ENCODE results near the gene ST6GALNAC3.

ST6GALNAC3 gene

DNA sequence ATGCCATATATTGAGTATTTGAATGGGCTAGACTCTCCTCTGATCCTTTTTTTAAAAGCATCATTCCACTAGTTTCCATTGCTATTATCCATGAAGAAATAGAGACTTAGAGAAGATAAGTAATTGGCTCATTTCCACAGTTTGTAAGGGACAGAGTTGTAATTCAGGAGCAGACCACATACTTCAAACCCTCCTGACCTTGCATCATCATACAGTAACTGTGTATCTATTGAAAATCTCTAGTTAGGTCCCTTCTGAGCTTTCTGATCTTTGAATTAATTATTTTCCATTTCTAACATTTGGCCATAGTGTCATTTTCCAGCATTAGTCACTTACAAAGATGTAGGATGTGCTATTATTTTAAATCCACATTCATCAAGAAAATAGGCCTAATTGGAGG lies 406.3 kb downstream of the ST6GALNAC3 start:
- TF ChIP-seq, protein P1, sequence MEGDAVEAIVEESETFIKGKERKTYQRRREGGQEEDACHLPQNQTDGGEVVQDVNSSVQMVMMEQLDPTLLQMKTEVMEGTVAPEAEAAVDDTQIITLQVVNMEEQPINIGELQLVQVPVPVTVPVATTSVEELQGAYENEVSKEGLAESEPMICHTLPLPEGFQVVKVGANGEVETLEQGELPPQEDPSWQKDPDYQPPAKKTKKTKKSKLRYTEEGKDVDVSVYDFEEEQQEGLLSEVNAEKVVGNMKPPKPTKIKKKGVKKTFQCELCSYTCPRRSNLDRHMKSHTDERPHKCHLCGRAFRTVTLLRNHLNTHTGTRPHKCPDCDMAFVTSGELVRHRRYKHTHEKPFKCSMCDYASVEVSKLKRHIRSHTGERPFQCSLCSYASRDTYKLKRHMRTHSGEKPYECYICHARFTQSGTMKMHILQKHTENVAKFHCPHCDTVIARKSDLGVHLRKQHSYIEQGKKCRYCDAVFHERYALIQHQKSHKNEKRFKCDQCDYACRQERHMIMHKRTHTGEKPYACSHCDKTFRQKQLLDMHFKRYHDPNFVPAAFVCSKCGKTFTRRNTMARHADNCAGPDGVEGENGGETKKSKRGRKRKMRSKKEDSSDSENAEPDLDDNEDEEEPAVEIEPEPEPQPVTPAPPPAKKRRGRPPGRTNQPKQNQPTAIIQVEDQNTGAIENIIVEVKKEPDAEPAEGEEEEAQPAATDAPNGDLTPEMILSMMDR (IDR thresholded peaks at IDR 0.05; ENCODE audit: borderline replicate concordance, control extremely low read depth, extremely low read depth, insufficient read depth, missing control alignments), result no peak
- in situ Hi-C loops (cut with MboI; ENCODE audit: low sequenced_read_pairs, unreplicated experiment), result no loop called here

DNA sequence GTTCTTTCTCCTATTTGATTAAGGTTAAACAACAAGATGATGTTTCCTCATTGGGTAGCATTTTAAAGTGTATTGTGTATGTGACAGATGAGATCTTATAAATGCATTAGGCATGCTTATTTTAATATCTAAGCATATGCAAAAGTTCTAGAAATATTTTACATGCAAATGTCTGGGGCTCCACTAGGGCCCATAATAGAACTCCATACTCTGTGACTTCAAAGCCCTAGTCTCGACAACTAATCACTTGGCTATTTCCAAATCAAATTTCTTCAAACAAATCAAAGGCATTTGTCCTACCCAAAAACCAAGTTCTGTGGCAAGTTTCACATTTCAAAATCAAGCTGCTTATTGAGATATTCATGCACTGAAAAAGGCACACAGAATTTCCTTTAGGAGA lies 407.1 kb downstream of the ST6GALNAC3 start:
- DNase-seq (ENCODE audit: low spot score), result no peak
- in situ Hi-C loops (cut with MboI; ENCODE audit: low sequenced_read_pairs, unreplicated experiment), result no loop called here
- TF ChIP-seq, protein P1 (IDR thresholded peaks at IDR 0.05; ENCODE audit: borderline replicate concordance, control extremely low read depth, extremely low read depth, insufficient read depth, missing control alignments), result no peak

More for the DNA sequence above, 406.3 kb downstream of the ST6GALNAC3 start:
- no peak for DNase-seq (ENCODE audit: low spot score)

DNA sequence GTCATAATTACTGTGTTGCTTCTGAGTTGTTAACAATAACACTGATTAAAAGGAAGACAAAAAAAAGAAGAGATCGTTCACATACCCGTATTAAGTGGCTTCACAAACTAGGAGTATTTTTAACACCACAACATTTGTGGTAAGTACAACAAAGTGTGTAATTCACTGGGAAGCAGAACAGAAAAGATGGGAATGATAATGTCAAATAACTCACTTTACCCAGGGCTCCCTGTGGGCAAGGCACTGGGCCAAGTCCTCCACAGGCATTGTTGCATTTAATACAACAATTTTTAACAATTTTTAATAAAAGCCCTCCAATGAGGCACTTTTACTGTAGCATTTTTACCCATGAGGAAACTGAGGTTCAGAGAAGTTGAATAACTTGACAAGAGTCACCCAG lies 407.7 kb downstream of the ST6GALNAC3 start:
- DNase-seq (ENCODE audit: low spot score), result no peak
- in situ Hi-C loops (cut with MboI; ENCODE audit: low sequenced_read_pairs, unreplicated experiment), result no loop called here
- TF ChIP-seq, protein P1 (IDR thresholded peaks at IDR 0.05; ENCODE audit: borderline replicate concordance, control extremely low read depth, extremely low read depth, insufficient read depth, missing control alignments), result no peak

DNA sequence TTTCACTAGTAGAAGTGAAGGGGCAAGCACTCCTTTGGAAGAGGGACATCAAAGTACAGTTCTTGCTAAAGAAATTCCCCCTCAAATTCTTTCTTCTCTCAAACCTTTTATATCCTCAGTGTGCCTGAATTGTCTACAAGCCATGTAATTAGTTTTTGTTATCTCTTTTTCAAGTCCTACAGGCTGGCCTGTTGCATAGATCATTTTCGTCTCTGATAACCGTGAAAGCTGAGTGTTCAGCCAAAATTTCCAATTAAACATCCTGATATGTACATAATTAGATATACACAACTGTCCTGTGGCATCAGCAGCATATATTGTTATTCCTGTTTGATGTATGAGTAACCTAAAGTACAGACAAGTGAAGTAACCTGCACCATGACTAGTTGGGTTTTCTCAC lies 417.2 kb downstream of the ST6GALNAC3 start:
- TF ChIP-seq, protein P1 (IDR thresholded peaks at IDR 0.05; ENCODE audit: borderline replicate concordance, control extremely low read depth, extremely low read depth, insufficient read depth, missing control alignments), result no peak
- in situ Hi-C loops (cut with MboI; ENCODE audit: low sequenced_read_pairs, unreplicated experiment), result no loop called here
- no peak for DNase-seq (ENCODE audit: low spot score)

DNA sequence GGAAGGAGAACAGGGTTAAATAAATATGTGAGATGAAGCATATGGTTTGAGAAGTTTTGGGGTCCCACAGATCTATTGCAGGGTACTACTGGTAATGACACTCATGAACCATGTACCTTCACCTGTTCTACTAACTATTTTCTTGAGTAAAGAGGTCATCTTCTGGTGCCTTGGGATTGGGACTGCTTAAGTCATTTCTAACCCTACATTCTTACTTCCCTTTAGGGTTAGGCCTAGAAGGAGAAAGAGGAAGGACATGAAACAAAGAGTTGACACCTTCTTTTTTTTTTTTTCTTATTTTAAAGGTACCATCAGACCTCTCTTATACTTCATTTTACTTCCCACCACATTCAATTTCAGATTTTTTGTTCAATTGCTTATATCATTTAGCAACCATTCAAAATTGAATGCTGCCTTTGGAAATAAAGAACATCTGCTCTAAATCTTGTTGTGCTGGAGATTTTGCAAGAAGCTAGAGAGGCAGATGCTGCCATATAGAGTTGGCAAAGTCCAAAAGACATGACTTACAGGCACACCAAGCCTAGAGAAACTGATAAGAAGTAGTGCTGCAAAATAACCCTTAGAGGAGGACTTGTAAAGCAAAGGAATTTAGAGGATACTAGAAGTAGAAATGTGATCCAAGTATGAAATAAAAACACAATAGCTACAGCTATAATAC lies 418.3 kb downstream of the ST6GALNAC3 start:
- TF ChIP-seq, protein P1 (IDR thresholded peaks at IDR 0.05; ENCODE audit: borderline replicate concordance, control extremely low read depth, extremely low read depth, insufficient read depth, missing control alignments), result no peak
- in situ Hi-C loops (cut with MboI; ENCODE audit: low sequenced_read_pairs, unreplicated experiment), result no loop called here
- DNase-seq (ENCODE audit: low spot score), result no peak

DNA sequence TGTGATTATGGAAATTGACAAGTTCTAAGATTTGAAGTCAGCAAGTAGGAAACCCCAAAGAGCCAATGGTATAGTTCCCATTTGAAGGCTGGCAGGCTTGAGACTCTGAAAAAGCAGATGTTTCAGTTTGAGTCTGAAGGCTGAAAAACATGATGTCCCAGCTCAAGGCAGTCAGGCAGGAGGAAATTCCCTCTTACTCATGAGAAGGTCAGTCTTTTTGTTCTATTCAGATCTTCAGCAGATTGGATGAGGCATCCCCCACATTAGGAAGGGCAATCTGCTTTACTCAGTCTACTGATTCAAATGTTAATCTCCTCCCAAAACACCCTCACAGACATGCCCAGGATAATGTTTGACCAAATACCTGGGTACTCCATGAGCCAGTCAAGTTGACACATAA lies 420.3 kb downstream of the ST6GALNAC3 start:
- peak; percentile 18 for DNase-seq (ENCODE audit: low spot score)
- in situ Hi-C loops (cut with MboI; ENCODE audit: low sequenced_read_pairs, unreplicated experiment), result no loop called here
- TF ChIP-seq, protein P1 (IDR thresholded peaks at IDR 0.05; ENCODE audit: borderline replicate concordance, control extremely low read depth, extremely low read depth, insufficient read depth, missing control alignments), result no peak
